Measurements from ENCODE around the gene C1QL4. TPM values are rescaled to one million over a fixed set of nuclear protein-coding genes. Genes with fewer than 3 reads are reported as not detected.

C1QL4 gene
- total and polyA plus RNA-seq, 2 of the 8 experiments (the other 6 are each of a cell fraction or from before 2014, with no cell fraction given), result 0.28 to 0.63 TPM

GRCh38 chr12:49352351-49352750 is 15.4 kb upstream of the C1QL4 start:
- no peak for DNase-seq (ENCODE audit: low read depth in 1 of 2, low spot score in 2 of 2)
- CTCF ChIA-PET (ENCODE audit: partially characterized antibody), result interaction anchor here (1.1 to 26.7 kb wide), 9 partner anchors 10 to 200 kb away, joined by 3 to 538 read pairs (median 7); partner anchors contain the start of gene C1QL4
- peaks cover 0 to 1% of the 10 kb centered on the region in 2 experiments for H4K20me1 ChIP-seq (replicated peaks in 1 of 2; ENCODE audit: control insufficient read depth in 1 of 2, insufficient read depth in 2 of 2, low read length in 2 of 2)

More at GRCh38 chr12:49352351-49352750, 15.4 kb upstream of the C1QL4 start:
- POLR2A ChIA-PET (ENCODE audit: partially characterized antibody), result interaction anchor here (1.0 kb wide), 1 partner anchor 159 kb away, joined by 3 read pairs; no protein-coding TSS in a partner anchor
- no peaks in the 10 kb centered on the region for H3K79me1 ChIP-seq (ENCODE audit: low read depth, low read length)
- H3K4ac ChIP-seq (replicated peaks; ENCODE audit: insufficient read length, low read depth, low read length), result no peak overlapping the region
- no peaks in the 10 kb centered on the region; the same call in 1 of the 2 replicates for H3K23me2 ChIP-seq (ENCODE audit: low read depth, low read length)
- no peak for FAIRE-seq
- no peak overlapping the region for H4K8ac ChIP-seq (ENCODE audit: extremely low read depth, insufficient read depth, low read length)
- H2AFZ ChIP-seq (ENCODE audit: low read length), result no peak overlapping the region
- H3K36me3 ChIP-seq (ENCODE audit: control insufficient read depth in 2 of 4, insufficient read depth in 4 of 4, low read length in 3 of 4), result no peaks in the 10 kb centered on the region
- no peak overlapping the region for H3K14ac ChIP-seq (ENCODE audit: insufficient read length)
- no peak overlapping the region for H2BK120ac ChIP-seq (replicated peaks; ENCODE audit: low read depth, low read length)
- no peak overlapping the region for H3K4me2 ChIP-seq (ENCODE audit: insufficient read depth in 1 of 2, low read depth in 2 of 2, low read length in 2 of 2)
- H3K27ac ChIP-seq (ENCODE audit: low read depth, low read length), result no peak overlapping the region
- H2BK15ac ChIP-seq (ENCODE audit: low read length), result no peak overlapping the region
- no peak overlapping the region for H3K4me3 ChIP-seq (ENCODE audit: extremely low read depth in 1 of 4, insufficient read depth in 2 of 4, low read depth in 3 of 4, low read length in 4 of 4)
- H3K23ac ChIP-seq (ENCODE audit: insufficient read length), result no peak overlapping the region
- H3K56ac ChIP-seq (replicated peaks; ENCODE audit: insufficient read length, low read depth, low read length), result no peak overlapping the region
- H3K9me3 ChIP-seq (ENCODE audit: insufficient read depth in 2 of 2, low read depth in 1 of 2, low read length in 1 of 2), result no peaks in the 10 kb centered on the region
- WGBS, 2 experiments (ENCODE audit: extremely low coverage in 1 of 2, insufficient coverage in 1 of 2, insufficient read length in 1 of 2, insufficient replicate concordance in 2 of 2, low coverage in 1 of 2, low lambda C conversion rate in 2 of 2, missing lambda C conversion rate in 1 of 2), result 78% methylated on average over 2 of the region's 2 CpGs; no CpG with 5 or more reads in 1 of the 2 experiments
- peaks cover 0 to 1% (median 0%) of the 10 kb centered on the region in 4 experiments; a peak in 3 of 7 replicates for H3K4me1 ChIP-seq (replicated peaks in 1 of 4; ENCODE audit: control insufficient read depth in 3 of 4, insufficient read depth in 4 of 4, low read length in 3 of 4)
- no peaks in the 10 kb centered on the region for H3K79me2 ChIP-seq (ENCODE audit: control insufficient read depth in 1 of 2, insufficient read depth in 2 of 2, low read length in 2 of 2)
- H4K91ac ChIP-seq (replicated peaks; ENCODE audit: insufficient read length, low read length), result no peak overlapping the region
- peaks cover 6 to 25% (median 23%) of the 10 kb centered on the region in 4 experiments for H3K27me3 ChIP-seq (replicated peaks in 1 of 4; ENCODE audit: control insufficient read depth in 3 of 4, extremely low read depth in 1 of 4, insufficient read depth in 3 of 4, low read length in 3 of 4)
- no peak overlapping the region for H2BK5ac ChIP-seq (ENCODE audit: low read depth, low read length)
- no peak overlapping the region for H3K18ac ChIP-seq (ENCODE audit: extremely low read depth, low read length)
- no peak overlapping the region for H2BK20ac ChIP-seq (ENCODE audit: low read length)
- H2AK5ac ChIP-seq (ENCODE audit: low read depth, low read length), result no peak overlapping the region
- TF ChIP-seq NRF1 (IDR thresholded peaks at IDR 0.05; ENCODE audit: low read depth, low read length), result no peak
- TF ChIP-seq CREB1 (IDR thresholded peaks at IDR 0.05), result no peak
- TF ChIP-seq RFX5 (IDR thresholded peaks at IDR 0.05; ENCODE audit: borderline replicate concordance, low read depth, low read length), result no peak
- no peak for TF ChIP-seq SAP30 (IDR thresholded peaks at IDR 0.05; ENCODE audit: insufficient read depth, insufficient replicate concordance, low read length)
- no peak for TF ChIP-seq SRF (IDR thresholded peaks at IDR 0.05; ENCODE audit: low read depth, low read length)
- no peak for TF ChIP-seq ZNF274 (IDR thresholded peaks at IDR 0.05; ENCODE audit: borderline replicate concordance, extremely low read depth, low read length)
- no peak for TF ChIP-seq YY1 (IDR thresholded peaks at IDR 0.05; ENCODE audit: low read depth, low read length)
- no peak for TF ChIP-seq EP300 (IDR thresholded peaks at IDR 0.05; ENCODE audit: borderline replicate concordance in 1 of 2, low read depth in 2 of 2, low read length in 2 of 2)
- TF ChIP-seq EGR1 (IDR thresholded peaks at IDR 0.05; ENCODE audit: borderline replicate concordance, low read depth, low read length), result no peak
- no peak for TF ChIP-seq RXRA (IDR thresholded peaks at IDR 0.05; ENCODE audit: insufficient read depth, low read depth, low read length)
- no peak for TF ChIP-seq CTBP2 (IDR thresholded peaks at IDR 0.05; ENCODE audit: borderline replicate concordance, insufficient read depth, insufficient read length, low read length)
- H3K9ac ChIP-seq (replicated peaks in 1 of 4; ENCODE audit: extremely low read depth in 1 of 4, low read depth in 3 of 4, low read length in 3 of 4), result no peak overlapping the region
- H2BK12ac ChIP-seq (ENCODE audit: low read depth, low read length), result no peak overlapping the region
- no peak overlapping the region for H4K5ac ChIP-seq (ENCODE audit: insufficient read length, low read depth, low read length)

Data from H1 (cell line).